K562 (cell line): ENCODE results near the gene SNRNP48.

Experiments
- CREB3 ChIP-seq: fragments of 450-650 bp; conservative IDR thresholded peaks from 2 replicates; pipeline ENCODE4 v1.6.1; 2016; ENCODE audit warnings: missing genetic modification characterization, low read depth, mild to moderate bottlenecking, missing compliant biosample characterization, moderate library complexity
- CTCF ChIP-seq, 3 experiments: IDR thresholded peaks in 2 of 3; conservative IDR thresholded peaks in 1 of 3; 2 replicates each; pipeline ENCODE4 v1.5.1; 2011 to 2012; ENCODE audit warnings: low read length in 3 of 3, mild to moderate bottlenecking in 3 of 3, control low read depth in 2 of 3, improper control_type of control experiment in 1 of 3, inconsistent platforms in 1 of 3, low read depth in 1 of 3, mixed read lengths in 1 of 3, moderate library complexity in 1 of 3; ENCODE audit not compliant: insufficient read depth in 2 of 3
- E2F1 ChIP-seq: sonication (generic); formaldehyde crosslinking; IDR thresholded peaks from 2 replicates; pipeline ENCODE4 v1.8.1; 2023; ENCODE audit warnings: mild to moderate bottlenecking, missing genetic modification reagents, moderate library complexity
- EP300 ChIP-seq: IDR thresholded peaks from 2 replicates; pipeline ENCODE4 v1.6.1; 2012; ENCODE audit warnings: low read length, improper control_type of control experiment
- FIP1L1 ChIP-seq: fragments of 200-400 bp; formaldehyde crosslinking; IDR thresholded peaks from 2 replicates; pipeline ENCODE4 v1.6.1; 2018; ENCODE audit warnings: mild to moderate bottlenecking, low read depth, low read length; ENCODE audit not compliant: poor library complexity, severe bottlenecking
- KDM1A ChIP-seq, 2 experiments: fragments of 450-650 bp; IDR thresholded peaks; 2 replicates each; pipeline ENCODE4 v1.6.1; 2016; ENCODE audit warnings: mild to moderate bottlenecking in 2 of 2
- SMC3 ChIP-seq: conservative IDR thresholded peaks from 2 replicates; pipeline ENCODE4 v1.6.1; 2011; ENCODE audit warnings: low read depth, low read length, improper control_type of control experiment; ENCODE audit not compliant: insufficient read depth
- ZNF133 ChIP-seq: fragments of 250-450 bp; sonication (Bioruptor Pico); IDR thresholded peaks from 2 replicates; pipeline ENCODE4 v1.4.0; 2020; ENCODE audit warnings: mild to moderate bottlenecking
- ZNF407 ChIP-seq: fragments of 450-650 bp; IDR thresholded peaks from 2 replicates; pipeline ENCODE4 v1.6.1; 2016; ENCODE audit warnings: low read depth
- ZNF512 ChIP-seq: IDR thresholded peaks from 2 replicates; pipeline ENCODE4 v1.6.1; 2016; ENCODE audit warnings: missing genetic modification characterization, missing compliant biosample characterization

- TF ChIP-seq CREB3 (no peak), E2F1 (CRISPR knock-in tag) (no peak), FIP1L1 (no peak), CTCF (IDR thresholded peaks at IDR 0.05 in 2 of 3, conservative IDR thresholded peaks at IDR 0.05 in 1 of 3; ENCODE audit: insufficient read depth in 2 of 3, low read depth in 1 of 3, low read length in 3 of 3) (no peak), SMC3 (no peak), ZNF133 (CRISPR knock-in tag) (no peak), ZNF407 (no peak), KDM1A (IDR thresholded peaks at IDR 0.05) (no peak), ZNF512 (tag) (no peak), EP300 (no peak)
These were observed 35.3 kb upstream of the SNRNP48 start for GRCh38 chr6:7554533-7555275.
